Measurements from ENCODE around the gene DPM3. TPM values are rescaled to one million over a fixed set of nuclear protein-coding genes. Genes with fewer than 3 reads are reported as not detected.

Gene DPM3
- total RNA-seq, 3 donors from 2014 or later, result 53.7 to 69.4 (median 68.2) TPM

DNA sequence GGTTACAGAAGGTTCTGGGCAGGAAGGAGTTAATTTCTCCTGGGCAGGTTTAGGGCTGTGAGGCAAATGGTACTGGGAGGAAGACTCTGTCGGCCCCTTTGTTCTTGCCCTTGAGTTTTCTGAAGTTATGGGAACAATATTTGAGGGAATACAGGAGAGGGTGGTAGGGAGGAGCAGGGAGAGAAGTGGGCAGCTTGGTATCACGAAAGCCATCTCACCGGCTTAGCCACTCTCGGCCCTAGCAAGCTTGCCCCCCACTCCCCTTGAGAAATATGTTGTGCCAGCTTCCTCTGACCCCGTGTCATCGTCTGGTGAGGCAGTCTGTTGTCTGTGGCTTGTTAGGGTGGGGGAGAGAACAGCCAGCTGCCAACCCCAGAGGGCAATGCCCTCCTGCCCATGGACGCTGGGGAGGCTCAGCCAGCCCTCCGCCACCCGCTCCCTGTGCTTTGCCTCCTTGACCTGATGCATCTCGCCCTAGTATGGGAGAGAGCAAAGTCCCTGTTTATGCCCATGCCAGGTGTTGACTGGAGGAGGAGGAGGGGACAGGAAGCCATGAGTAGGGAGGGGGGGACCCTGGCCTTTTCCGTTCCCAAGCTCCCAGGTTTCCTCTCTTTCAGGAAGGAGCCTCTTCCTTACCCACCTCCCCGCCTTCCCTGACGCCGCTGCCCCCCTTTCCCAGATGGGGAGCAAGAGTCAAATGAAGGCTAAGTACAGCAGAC lies 11.4 kb downstream of the DPM3 start:
- Histone ChIP-seq H3K27ac (peak overlapping the region; percentile 95 to 97), H3K4me1 (peaks cover 3 to 29% of the 10 kb centered on the region in 2 donors), H3K4me3 (peak overlapping the region; percentile 60 to 96 (median 60)), H3K27me3 (no peaks in the 10 kb centered on the region), H3K9me3 (no peaks in the 10 kb centered on the region), H3K36me3 (no peaks in the 10 kb centered on the region)
- DNase-seq (ENCODE audit: low spot score in 2 of 2), result peak in 1 of 2 donors; percentile 52
- TF ChIP-seq, protein P1, sequence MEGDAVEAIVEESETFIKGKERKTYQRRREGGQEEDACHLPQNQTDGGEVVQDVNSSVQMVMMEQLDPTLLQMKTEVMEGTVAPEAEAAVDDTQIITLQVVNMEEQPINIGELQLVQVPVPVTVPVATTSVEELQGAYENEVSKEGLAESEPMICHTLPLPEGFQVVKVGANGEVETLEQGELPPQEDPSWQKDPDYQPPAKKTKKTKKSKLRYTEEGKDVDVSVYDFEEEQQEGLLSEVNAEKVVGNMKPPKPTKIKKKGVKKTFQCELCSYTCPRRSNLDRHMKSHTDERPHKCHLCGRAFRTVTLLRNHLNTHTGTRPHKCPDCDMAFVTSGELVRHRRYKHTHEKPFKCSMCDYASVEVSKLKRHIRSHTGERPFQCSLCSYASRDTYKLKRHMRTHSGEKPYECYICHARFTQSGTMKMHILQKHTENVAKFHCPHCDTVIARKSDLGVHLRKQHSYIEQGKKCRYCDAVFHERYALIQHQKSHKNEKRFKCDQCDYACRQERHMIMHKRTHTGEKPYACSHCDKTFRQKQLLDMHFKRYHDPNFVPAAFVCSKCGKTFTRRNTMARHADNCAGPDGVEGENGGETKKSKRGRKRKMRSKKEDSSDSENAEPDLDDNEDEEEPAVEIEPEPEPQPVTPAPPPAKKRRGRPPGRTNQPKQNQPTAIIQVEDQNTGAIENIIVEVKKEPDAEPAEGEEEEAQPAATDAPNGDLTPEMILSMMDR (IDR thresholded peaks at IDR 0.05), result no peak
- TF ChIP-seq POLR2A (IDR thresholded peaks at IDR 0.05) (peak; percentile 27), POLR2AphosphoS5 (IDR thresholded peaks at IDR 0.05) (peak in 2 of 3 donors; percentile 27 to 57)
- intact Hi-C loops (cut with DNase I; ENCODE audit: low total_unique reads), result no loop called here

DNA sequence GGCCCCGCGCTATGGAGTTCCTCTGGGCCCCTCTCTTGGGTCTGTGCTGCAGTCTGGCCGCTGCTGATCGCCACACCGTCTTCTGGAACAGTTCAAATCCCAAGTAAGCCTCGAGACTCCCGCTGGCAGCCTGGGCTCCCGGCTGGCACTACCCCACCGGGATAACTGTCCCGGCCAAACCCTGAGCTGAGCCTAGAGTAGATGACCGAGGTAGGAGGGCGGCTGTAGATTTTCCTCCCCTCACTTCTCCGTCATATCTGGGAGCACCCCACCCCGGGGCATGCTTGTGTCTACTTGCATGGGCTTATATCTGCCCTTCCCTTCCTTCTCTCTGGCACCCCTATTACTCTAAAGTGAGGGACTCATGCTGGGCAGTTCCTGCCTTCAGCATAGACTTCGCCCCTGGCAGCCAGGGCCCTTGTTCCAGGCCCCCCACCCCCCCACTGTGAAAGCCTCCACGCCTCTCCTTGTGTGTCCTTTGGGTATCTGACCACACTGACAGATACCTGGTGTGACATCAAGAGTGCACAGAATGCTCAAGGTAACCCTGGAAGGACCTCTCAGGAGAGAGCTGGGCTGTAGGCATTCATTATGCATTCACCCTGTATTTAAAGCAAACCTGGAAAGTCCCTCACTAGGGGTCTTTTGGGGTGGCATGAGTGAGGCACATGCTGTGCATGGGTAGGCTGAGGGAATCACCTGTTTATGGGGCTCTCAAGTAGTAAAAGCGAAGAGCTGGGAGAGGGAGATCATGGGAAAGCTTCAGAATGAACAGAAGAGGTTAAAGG lies 12.2 kb downstream of the DPM3 start:
- intact Hi-C loops (cut with DNase I; ENCODE audit: low total_unique reads), result no loop called here
- Histone ChIP-seq H3K4me1 (peaks cover 3 to 24% of the 10 kb centered on the region in 2 donors), H3K4me3 (peak overlapping the region; percentile 60 to 96 (median 60)), H3K27me3 (no peaks in the 10 kb centered on the region), H3K36me3 (no peaks in the 10 kb centered on the region), H3K9me3 (no peaks in the 10 kb centered on the region), H3K27ac (peak overlapping the region; percentile 95 to 97)
- DNase-seq (ENCODE audit: low spot score in 2 of 2), result no peak
- TF ChIP-seq POLR2AphosphoS5 (IDR thresholded peaks at IDR 0.05), result no peak
- TF ChIP-seq POLR2A (IDR thresholded peaks at IDR 0.05), result no peak
- TF ChIP-seq, protein P1 (IDR thresholded peaks at IDR 0.05), result no peak

DNA sequence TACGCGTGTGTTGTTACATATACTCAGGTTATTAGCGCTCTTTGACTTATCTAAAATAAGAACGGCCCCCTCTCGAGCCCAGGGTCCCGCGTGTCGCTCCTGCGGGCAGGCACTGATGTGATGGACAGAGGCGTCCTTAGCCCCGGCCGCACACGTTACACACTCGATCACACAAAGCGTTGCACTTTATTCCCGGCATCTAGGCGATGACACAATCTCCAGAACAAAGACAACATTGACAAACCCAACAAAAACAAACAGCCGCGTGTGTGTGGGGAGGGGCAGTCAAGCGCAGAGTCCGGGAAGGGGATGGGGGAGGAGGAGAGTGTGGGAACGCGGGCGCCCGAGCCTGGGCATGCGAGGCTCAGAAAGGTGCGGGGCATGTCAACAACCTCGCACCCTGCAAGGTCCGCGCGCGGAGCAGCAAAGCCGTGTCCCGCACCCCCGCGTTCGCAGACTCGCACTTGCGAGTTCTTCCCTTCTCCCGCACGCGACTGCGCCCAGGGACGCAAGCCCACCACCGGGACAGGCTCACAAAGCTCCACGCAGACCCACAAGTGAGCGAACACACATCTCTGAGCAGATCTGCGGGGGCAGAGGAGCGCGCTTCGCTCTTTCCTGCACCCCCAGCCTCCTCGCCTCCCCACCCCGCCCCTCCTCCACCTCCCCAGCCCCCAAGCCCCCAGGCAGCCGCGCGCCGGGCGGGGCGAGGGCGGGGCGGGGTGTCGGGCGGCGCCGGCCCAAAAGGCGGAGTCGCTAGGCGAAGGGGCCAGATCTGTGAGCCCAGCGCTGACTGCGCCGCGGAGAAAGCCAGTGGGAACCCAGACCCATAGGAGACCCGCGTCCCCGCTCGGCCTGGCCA lies 13.0 kb downstream of the DPM3 start, which contains the start of gene EFNA1:
Gene EFNA1, plus strand, starts transcription at position 772 of the 862 bp plus-strand sequence. CDS start 102 bp downstream, outside the sequence.
- Histone ChIP-seq H3K4me3 (peak within 1 kb of the TSS; percentile 60 to 96 (median 60)), H3K27ac (peak within 1 kb of the TSS; percentile 95 to 97), H3K9me3 (no peaks in the 10 kb centered on the region), H3K4me1 (peaks cover 3 to 24% of the 10 kb centered on the region in 2 donors), H3K36me3 (no peaks in the 10 kb centered on the region), H3K27me3 (no peaks in the 10 kb centered on the region)
- intact Hi-C loops (cut with DNase I; ENCODE audit: low total_unique reads), result no loop called here
- DNase-seq (ENCODE audit: low spot score in 2 of 2), result peak; percentile 83 to 87
- TF ChIP-seq, protein P1 (IDR thresholded peaks at IDR 0.05), result no peak
- peak; percentile 50 to 78 (median 73) for TF ChIP-seq POLR2AphosphoS5 (IDR thresholded peaks at IDR 0.05)
- TF ChIP-seq POLR2A (IDR thresholded peaks at IDR 0.05), result peak; percentile 78

DNA sequence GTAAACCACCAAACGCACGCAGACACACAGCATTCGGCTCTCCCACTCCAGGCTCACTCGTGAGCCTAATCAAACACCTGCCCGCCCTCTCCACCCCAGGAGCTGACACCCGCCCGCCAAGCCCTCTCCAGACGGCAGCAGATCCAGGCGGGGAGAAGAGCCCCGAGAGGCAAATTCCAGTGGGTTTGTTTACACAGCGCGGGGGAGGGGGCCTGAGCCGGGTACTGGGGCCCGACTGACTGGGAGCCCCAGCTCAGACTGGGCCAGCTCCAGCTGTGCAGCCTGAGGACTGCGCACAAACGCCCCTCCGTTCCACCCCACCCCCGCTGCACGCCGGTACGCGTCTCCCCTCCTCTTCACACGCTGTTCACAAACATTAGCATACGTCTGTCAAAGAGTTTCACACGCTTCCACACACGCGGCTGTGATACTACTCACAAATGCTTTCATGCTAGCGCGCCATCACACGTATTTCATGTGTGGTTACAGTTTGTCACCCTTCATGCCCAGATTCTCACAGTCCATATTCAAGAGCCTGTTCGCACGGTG lies 13.7 kb downstream of the DPM3 start:
- no peaks in the 10 kb centered on the region for H3K36me3 ChIP-seq
- intact Hi-C loops (cut with DNase I; ENCODE audit: low total_unique reads), result no loop called here
- DNase-seq (ENCODE audit: low spot score in 2 of 2), result peak; percentile 42 to 76
- peak overlapping the region; percentile 60 to 96 (median 60) for H3K4me3 ChIP-seq
- TF ChIP-seq POLR2AphosphoS5 (IDR thresholded peaks at IDR 0.05) (no peak), POLR2A (IDR thresholded peaks at IDR 0.05) (no peak)
- TF ChIP-seq, protein P1 (IDR thresholded peaks at IDR 0.05), result no peak
- H3K9me3 ChIP-seq, result no peaks in the 10 kb centered on the region
- H3K27me3 ChIP-seq, result no peaks in the 10 kb centered on the region
- peaks cover 3 to 19% of the 10 kb centered on the region in 2 donors for H3K4me1 ChIP-seq
- peak overlapping the region; percentile 95 to 97 for H3K27ac ChIP-seq

Data from breast epithelium (tissue), 4 donors.